HT-29 (cell line): ENCODE results near the gene MMP23B. TPM values are rescaled to one million over a fixed set of nuclear protein-coding genes. Genes with fewer than 3 reads are reported as not detected.
"Not testable (repeated sequence)": the region's sequence is repeated elsewhere in the genome, so short reads cannot be mapped to it uniquely, and the experiment has no call there.

Experiments used
- DNase-seq: peaks from one replicate; pipeline ENCODE4 v3.0.0-alpha.2; 2015; ENCODE audit warnings: low spot score
- total RNA-seq: library from RNA; depleted of rRNA; stranded (reverse); fragments of >200 nt; shearing (Covaris generic); gene quantifications from 2 replicates; pipeline ENCODE4 v1.2.3, GENCODE V29; 2014; rRNA removed

Gene MMP23B
- 0.10 and 1.3 TPM in 2 replicates for total RNA-seq

GRCh38 chr1:1631782-1632420 is at the start of gene MMP23B:
Gene MMP23B (plus strand): TSS chr1:1632173. CDS start chr1:1632219, 46 bp downstream.
- DNase-seq, result no peak

- no peak for DNase-seq
Measured at GRCh38 chr1:1582585-1583346, 49.2 kb upstream of the MMP23B start.

- no peak for DNase-seq
Measured at GRCh38 chr1:1583347-1584010, 48.5 kb upstream of the MMP23B start.

DNA sequence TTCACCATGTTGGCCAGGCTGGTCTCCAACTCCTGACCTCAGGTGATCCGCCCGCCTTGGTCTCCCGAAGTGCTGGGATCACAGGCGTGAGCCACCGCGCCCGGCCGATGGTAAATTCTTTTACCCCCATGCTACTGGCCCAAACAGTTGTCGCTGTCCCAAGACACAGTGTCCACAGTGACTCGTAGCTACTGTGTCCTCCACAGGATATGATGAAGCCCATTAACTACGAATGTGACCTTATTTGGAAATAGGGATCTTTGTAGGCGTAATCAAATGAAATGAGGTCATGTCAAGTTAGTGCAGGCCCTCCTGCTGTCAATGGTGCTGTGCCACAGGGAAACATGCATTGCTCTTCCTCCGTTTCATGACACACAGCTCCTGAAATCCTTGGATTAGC is 40.5 kb upstream of the MMP23B start:
- DNase-seq, result no peak

DNA sequence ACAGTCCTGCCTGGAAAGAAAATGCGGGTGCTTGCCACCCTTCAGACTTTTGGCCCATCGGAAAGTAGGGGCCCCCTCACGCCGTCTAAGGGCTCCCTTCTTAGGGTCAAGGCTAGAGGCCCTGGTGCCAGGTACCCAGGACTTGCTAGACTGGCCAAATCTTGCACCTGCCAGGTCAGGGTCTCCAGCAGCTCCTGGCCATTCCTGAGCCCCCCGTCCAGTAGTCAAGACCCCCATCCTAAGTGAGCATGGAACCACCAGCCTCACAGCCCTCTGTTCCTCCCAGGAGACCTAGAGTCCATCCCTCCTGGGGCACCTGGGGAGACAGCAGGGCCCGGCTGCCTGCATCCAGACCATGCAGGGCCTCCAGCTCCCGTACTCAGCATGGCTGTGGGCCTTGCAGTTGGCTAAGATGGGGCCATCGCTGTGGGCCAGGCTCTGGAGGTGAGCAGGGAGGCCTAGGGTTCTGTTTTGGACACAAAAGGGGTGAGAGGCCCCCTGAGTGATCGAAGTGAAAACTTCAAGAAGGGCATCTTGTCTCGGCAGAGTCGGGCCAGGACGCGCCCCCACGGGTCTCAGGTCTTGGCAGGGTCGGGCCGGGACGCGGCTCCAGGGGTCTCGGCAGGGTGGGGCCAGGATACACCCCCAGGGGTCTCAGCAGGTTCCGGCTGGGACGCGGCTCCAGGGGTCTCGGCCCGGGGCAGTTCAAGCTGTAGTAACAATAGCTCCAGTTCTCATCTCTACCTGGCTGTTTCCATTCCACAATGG is 38.0 kb upstream of the MMP23B start:
- no peak for DNase-seq

- peak; percentile 42 for DNase-seq
Measured at GRCh38 chr1:1594602-1595260, 37.2 kb upstream of the MMP23B start.

DNA sequence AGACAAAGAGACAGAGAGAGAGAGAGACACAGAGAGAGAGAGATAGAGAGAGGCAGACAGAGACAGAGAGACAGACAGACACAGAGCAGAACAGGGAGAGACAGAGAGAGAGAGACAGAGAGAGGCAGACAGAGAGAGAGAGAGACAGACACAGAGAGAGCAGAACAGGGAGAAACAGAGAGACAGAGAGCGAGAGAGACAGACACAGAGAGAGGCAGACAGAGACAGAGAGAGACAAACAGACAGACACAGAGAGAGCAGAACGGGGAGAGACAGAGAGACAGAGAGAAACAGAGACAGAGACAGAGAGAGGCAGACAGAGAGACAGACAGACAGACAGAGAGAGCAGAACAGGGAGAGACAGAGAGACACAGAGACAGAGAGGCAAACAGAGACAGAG is 36.6 kb upstream of the MMP23B start:
- not testable (repeated sequence) for DNase-seq

GRCh38 chr1:1596493-1597274 is 35.3 kb upstream of the MMP23B start:
- no peak for DNase-seq

- peak; percentile 41 for DNase-seq
Measured at GRCh38 chr1:1597275-1597930, 34.6 kb upstream of the MMP23B start.

- DNase-seq, result no peak
Measured at GRCh38 chr1:1598051-1598719, 33.8 kb upstream of the MMP23B start.

DNA sequence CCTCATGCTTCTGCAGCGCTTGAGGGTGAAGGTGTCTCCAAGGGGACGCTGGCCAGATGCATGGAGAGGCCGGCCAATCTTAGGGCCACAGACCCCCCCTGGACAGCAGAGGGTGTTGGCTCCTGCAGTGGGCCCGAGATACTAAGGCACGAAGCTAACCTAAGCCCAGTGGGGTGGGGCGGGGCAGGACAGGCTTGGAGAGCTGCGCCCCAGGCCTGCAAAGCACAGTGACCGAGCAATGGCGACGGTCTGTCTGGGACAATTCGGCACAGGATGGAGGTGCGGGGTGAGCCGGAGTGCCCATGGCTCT is 33.3 kb upstream of the MMP23B start:
- no peak for DNase-seq

- no peak for DNase-seq
Measured at GRCh38 chr1:1599030-1599934, 32.7 kb upstream of the MMP23B start.

DNA sequence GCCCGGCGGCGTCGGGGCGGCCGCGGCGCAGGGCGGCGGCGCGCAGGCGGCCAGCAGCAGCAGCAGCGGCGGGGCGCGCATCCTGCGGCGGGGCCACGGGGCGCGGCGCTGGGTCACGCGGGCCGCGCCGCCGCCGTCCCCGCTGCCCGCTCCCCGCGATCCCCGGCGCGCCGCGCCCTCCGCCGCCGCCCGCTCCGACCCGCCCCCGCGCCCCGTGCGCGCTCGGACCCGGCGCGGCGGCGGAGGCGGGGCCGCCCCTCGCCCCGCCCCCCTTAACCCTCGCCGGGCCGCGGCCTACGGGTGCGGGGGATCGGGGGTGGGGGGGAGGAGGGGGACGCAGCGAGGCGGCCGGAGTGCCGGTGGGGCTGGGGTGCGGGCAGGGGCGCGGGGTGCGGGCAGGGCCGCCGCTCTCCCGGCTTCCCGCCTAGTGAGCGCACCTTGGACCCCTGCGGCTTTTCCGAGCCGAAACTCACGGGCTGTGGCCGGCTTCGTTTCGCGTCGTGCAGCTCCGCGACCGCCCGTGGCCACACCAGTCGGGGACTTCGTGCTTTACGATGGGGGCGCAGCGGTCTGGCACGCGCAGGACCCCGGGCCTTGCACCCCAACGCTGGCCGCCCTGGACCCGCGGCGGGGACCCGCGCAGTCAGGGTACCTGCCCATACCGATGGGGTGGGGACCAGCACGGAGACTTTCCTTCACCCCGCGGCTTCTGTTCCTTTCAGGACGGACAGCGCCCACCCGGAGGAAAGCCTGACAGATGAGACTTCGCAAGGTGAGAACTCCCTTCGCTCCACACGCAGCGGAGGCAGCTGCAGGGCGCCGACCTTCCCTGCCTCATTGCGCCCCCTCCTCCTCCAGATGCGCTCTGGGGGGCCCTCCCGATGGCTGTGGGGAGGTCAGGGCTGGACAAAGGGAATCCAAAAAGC is 31.8 kb upstream of the MMP23B start, which contains the start of gene FNDC10:
Gene FNDC10, minus strand, starts transcription at position 201 of the 926 bp plus-strand sequence. Its CDS starts 120 bp downstream, at position 81.
- DNase-seq, result no peak

DNA sequence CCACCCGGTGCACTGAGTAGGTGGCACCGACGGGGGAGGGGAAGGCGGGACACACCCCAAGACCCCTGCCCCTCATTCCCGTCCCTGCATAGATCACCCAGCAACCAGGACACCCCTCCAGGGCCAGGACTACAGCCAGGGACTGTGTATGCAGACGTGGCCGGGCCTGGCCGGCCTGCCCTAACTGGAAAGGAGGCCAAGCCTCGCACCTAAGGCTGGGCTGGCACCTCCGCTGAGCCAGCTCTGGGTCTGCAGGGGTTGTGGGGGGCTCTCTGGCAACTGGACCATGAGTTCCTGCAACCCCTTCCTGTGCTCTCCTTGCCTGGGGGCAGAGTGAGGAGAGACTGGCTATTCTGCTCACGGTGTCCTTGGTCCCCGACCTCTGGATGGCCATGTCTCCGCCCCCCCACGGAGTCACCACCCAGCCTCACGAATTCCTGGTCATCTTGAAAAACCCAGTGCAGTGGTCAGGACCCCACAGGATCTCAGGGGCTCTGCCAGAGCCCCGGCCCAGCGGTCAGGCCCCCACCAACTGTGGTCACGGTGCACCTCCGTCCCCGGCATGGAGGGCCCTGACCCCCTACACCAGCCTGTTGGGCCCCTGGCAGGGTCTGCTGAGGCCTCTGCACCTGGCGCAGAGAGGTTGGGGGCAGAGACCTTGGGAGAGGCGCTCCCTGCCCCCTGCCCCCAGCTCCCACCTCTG is 31.0 kb upstream of the MMP23B start:
- DNase-seq, result no peak

GRCh38 chr1:1601564-1602303 is 30.2 kb upstream of the MMP23B start:
- no peak for DNase-seq
